Measurements from ENCODE around the gene NUDT13.
"Not testable (repeated sequence)": the region's sequence is repeated elsewhere in the genome, so short reads cannot be mapped to it uniquely, and the experiment has no call there.

Gene NUDT13

GRCh38 chr10:73099141-73099540, 11.1 kb upstream of the NUDT13 start:
- no peak for DNase-seq (ENCODE audit: low read depth in 2 of 3, low spot score in 2 of 3)

GRCh38 chr10:73106301-73106700, 4.0 kb upstream of the NUDT13 start:
- no peak for DNase-seq (ENCODE audit: low read depth in 2 of 3, low spot score in 2 of 3)

GRCh38 chr10:73109248-73109652, 1.0 kb upstream of the NUDT13 start:
- not testable (repeated sequence) for DNase-seq (ENCODE audit: low read depth in 2 of 3, low spot score in 2 of 3)

- DNase-seq (ENCODE audit: low read depth in 2 of 3, low spot score in 2 of 3), result not testable (repeated sequence)
Measured at GRCh38 chr10:73112032-73112431, 1.8 kb downstream of the NUDT13 start.

DNA sequence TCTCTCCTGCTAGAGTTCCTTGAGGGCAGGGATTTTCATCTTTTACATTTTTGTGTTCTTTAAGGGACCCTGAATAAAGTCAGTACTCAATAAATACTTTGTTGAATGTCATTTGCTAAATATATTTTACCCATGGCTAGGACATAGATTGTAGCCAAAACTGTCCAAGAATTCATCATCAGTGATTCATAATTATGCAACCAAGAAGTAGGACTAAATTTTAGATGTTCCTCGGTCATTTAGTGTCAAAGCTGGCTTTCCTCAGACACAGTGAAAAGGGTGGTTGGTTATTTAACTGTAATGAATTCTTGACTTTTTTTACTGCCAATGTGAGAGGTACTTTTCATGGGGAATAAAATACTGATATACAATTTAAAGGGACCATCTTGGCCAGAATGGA, 3.3 kb downstream of the NUDT13 start:
- DNase-seq (ENCODE audit: low read depth in 2 of 3, low spot score in 2 of 3), result no peak

- DNase-seq (ENCODE audit: low read depth in 2 of 3, low spot score in 2 of 3), result no peak
Measured at GRCh38 chr10:73116017-73116416, 5.8 kb downstream of the NUDT13 start.

- DNase-seq (ENCODE audit: low read depth in 2 of 3, low spot score in 2 of 3), result no peak
Measured at GRCh38 chr10:73117976-73118743, 7.9 kb downstream of the NUDT13 start.

DNA sequence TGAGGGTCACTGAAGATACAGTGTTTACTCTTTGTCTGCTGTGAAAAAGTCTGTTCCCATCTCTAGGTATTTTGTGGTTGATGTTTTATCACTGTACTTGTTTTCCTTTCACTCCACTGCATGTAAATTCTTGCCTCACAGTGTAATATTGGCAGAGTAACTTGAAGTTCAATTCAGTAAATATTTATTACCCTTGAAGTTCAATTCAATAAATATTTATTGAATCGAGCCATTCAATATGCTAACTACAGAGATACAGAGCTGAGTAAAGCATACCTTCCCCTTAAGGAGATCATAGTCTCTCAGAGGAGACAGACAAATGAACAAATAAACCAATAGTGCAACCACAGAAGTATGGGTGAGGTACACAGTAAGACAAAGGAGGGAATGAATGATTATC, 9.2 kb downstream of the NUDT13 start:
- DNase-seq (ENCODE audit: low read depth in 2 of 3, low spot score in 2 of 3), result no peak

GRCh38 chr10:73119952-73120351, 9.7 kb downstream of the NUDT13 start:
- no peak for DNase-seq (ENCODE audit: low read depth in 2 of 3, low spot score in 2 of 3)

- no peak for DNase-seq (ENCODE audit: low read depth in 2 of 3, low spot score in 2 of 3)
Measured at GRCh38 chr10:73126343-73126742, 16.1 kb downstream of the NUDT13 start.

DNA sequence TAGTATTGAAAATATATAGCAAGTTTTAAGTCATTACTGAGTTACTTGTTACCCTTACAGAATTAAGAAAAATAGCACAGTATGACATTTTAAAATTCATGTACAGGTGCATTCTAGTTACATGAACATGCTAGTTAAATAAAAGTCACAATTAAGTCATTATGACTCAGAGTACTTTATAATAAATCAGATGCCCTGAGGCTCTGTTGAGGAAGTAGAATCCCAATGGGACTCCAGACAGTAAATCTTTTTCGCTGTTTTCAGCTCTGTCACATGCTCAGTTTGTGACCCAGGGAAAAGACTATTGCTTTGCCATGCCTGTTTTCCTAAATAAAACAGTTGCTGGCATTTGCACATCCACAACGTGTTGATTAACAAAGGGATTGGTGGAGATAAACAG, 21.0 kb downstream of the NUDT13 start:
- DNase-seq (ENCODE audit: low read depth in 2 of 3, low spot score in 2 of 3), result no peak

DNA sequence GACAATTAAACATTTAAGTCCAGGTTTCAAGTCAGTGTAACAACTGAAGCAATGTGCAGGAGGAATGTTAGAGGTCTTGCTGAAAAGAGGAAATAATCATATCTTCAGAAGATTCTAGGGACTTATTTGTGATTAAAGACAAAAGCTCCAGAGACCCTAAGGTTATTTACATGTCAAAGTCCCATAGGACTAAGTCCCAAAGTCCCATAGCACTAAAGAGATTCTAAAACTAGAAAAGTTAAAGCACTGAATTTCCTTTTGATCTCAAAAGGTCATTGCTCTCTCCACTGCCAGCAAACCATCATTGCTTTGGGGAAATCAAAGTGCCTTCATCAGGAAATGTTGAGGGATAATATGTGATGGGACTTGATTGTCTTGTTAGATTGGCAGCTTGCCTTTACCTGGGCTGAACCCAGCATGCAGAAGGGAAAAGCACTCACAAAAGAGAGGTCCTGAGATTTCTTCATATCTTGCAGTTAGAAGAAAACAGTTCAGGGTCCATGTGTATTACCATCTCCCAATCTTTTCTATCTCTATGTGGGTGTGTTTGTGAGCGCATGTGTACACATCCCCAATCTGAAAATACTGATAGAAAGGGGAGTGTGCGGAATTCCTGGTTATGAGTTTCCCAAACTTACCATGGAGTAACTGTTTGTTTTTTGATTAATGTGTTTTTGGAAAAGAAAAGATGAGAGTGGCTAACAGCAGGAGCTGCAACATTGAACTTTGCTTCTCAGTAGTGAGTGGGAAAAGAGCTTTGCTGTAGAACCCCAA, 21.8 kb downstream of the NUDT13 start:
- no peak for DNase-seq (ENCODE audit: low read depth in 2 of 3, low spot score in 2 of 3)

DNA sequence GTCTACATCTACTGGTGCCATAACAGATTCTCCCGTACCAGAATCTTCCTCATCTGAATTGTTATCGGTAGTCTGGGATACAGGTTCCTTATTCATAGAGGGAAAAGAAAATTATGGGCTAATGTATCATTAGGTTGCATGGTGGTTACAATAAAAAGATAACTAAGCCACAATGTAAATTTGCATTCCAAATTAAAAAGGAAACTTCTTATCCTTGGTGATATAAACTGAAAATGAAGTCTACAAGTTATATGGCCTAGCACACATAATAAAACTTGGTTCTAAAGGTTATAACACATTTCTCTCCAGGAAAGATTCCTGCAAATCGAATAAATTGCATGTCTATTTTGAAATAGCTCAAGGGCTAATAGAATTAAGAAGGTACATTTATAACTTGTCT, 24.5 kb downstream of the NUDT13 start:
- no peak for DNase-seq (ENCODE audit: low read depth in 2 of 3, low spot score in 2 of 3)

DNA sequence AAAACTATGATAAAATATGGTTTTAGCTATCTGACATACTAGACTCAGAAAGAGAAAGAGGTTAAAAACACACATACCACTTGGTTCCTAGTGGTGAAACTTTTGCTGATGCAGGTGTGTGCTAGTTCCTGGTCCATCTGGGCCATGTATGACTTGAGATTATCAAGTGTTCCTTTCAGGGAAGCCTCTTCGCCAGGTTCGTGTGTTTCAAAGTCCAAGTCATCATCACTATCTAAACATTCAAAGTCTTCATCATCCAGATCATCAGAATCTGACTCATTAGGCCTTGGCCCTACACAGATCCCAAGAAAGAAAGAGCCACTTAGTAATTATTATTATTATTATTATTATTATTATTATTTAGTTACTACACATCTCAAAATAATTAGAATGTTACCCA, 26.4 kb downstream of the NUDT13 start:
- no peak for DNase-seq (ENCODE audit: low read depth in 2 of 3, low spot score in 2 of 3)

- no peak for DNase-seq (ENCODE audit: low read depth in 2 of 3, low spot score in 2 of 3)
Measured at GRCh38 chr10:73139251-73139650, 29.0 kb downstream of the NUDT13 start.

- DNase-seq (ENCODE audit: low read depth in 2 of 3, low spot score in 2 of 3), result no peak
Measured at GRCh38 chr10:73141603-73142002, 31.3 kb downstream of the NUDT13 start.

DNA sequence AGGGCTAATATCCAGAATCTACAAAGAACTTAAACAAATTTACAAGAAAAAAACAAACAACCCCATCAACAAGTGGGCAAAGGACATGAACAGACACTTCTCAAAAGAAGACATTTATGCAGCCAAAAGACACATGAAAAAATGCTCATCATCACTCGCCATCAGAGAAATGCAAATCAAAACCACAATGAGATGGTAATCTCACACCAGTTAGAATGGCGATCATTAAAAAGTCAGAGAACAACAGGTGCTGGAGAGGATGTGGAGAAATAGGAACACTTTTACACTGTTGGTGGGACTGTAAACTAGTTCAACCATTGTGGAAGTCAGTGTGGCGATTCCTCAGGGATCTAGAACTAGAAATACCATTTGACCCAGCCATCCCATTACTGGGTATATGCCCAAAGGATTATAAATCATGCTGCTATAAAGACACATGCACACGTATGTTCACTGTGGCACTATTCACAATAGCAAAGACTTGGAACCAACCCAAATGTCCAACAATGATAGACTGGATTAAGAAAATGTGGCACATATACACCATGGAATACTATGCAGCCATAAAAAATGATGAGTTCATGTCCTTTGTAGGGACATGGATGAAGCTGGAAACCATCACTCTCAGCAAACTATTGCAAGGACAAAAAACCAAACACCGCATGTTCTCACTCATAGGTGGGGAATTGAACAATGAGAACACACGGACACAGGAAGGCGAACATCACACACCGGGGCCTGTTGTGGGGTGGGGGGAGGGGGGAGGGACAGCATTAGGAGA, 40.6 kb downstream of the NUDT13 start:
- not testable (repeated sequence) for DNase-seq (ENCODE audit: low read depth in 2 of 3, low spot score in 2 of 3)

DNA sequence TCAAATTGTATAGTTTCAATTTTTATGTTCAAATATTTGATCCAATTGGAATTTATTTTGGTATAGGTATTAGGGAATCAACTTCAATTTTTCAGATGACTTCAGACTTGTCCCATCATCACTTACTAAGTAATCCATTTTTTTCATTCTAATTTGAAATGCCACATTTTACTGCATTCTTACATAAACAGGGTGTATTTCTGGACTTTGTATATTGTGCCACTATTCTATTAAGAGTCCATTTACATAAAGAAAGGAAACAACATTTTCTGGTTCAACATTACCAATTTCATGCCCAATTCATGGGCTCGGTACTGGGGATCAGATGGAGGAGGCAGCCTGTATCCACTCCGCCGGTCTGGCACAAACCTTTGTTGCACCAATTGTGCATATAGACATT, 41.8 kb downstream of the NUDT13 start:
- DNase-seq (ENCODE audit: low read depth in 2 of 3, low spot score in 2 of 3), result no peak

DNA sequence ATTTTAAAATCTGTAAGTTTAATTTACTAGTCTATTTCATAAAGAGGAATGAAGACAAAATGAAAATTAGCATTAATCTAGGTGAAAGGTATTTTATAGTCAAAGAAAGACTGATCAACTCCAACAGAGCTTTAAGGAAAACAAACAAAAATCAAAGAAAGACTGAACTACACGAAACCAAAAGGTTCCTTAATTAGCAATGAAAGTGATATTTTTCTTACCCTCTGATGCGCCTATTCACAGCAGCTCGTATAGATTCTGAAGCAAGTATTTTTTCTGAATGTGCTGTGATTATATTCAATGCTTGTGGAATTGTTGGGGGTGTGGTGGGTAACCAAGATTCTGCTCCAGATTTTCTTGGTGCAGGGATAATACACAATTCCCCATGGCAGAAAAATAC, 45.8 kb downstream of the NUDT13 start:
- DNase-seq (ENCODE audit: low read depth in 2 of 3, low spot score in 2 of 3), result no peak

DNA sequence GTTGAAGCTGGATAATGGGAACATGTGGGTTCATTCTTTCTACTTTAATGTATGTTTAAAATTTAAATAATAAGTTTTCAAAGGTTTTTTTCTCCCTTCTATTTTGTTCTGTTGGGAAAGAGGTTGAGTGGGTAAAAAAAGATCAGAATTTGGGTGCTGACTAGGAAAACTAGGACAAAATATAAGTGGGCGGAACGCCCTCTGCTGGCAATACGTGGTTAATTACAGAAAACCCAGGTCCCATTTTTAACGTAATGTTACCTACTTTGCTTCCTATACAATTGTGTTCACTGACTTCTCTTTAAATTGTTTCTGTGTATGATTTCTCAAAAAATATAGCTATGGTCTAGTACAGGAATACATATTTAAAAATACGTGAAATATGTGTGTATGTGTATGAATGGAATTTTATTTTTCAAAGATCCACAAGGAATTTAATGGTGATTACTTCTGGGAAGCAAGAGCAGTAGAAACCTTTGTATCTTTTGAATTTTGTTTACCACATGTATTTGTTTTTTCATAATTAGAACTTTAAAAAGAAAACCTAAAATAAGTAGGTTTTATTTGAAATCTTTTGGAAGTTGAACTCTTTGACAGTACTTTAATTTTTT, 48.9 kb downstream of the NUDT13 start:
- DNase-seq (ENCODE audit: low read depth in 2 of 3, low spot score in 2 of 3), result no peak

DNA sequence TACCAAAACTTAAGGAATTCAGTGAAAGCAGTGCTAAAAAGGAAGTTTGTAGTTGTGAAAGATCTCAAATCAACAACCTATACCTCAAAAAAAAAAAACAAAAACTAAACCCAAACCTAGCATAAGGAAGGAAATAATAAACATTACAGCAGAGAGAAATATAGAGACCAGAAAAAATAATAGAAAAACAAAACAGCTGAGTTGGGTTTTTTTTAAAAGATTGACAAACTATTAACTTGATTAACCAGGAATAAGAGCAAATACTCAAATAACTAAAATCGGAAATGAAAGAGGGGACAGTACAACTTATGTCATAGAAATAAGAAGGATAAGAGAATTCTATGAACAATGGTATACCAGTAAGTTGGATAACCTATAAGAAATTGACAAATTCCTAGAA, 50.8 kb downstream of the NUDT13 start:
- DNase-seq (ENCODE audit: low read depth in 2 of 3, low spot score in 2 of 3), result no peak

Data from activated CD8-positive, alpha-beta memory T cell treated with anti-CD3 and anti-CD28 coated beads for 48 hours (primary cell).